ENCODE measurements around the gene APOA5. TPM values are rescaled to one million over a fixed set of nuclear protein-coding genes. Genes with fewer than 3 reads are reported as not detected.

The APOA5 gene
- total RNA-seq, 1 donor from 2014 or later, result not detected

GRCh38 chr11:116776522-116776984, 15.1 kb downstream of the APOA5 start:
- Histone ChIP-seq H3K9ac (no peak overlapping the region), H3F3A (ENCODE audit: low read depth) (peaks cover 38% of the 10 kb centered on the region), H4K20me1 (ENCODE audit: low read depth) (peaks cover 3% of the 10 kb centered on the region), H3K4me3 (no peak overlapping the region), H3K9me3 (ENCODE audit: low read depth) (no peaks in the 10 kb centered on the region), H3K4me2 (no peak overlapping the region), H2AFZ (replicated peaks) (no peak overlapping the region), H3K27me3 (no peaks in the 10 kb centered on the region), H3K27ac (no peak overlapping the region), H3K79me2 (ENCODE audit: low read depth) (peaks cover 10% of the 10 kb centered on the region), H3K36me3 (peaks cover 3% of the 10 kb centered on the region), H3K4me1 (peaks cover 15% of the 10 kb centered on the region)
- H3K27me3 Mint-ChIP-seq (ENCODE audit: insufficient read depth, low read depth), result no peaks in the 10 kb centered on the region
- peaks cover 20% of the 10 kb centered on the region for H3K4me1 Mint-ChIP-seq
- no peak for TF ChIP-seq EZH2 (IDR thresholded peaks at IDR 0.05)
- TF ChIP-seq, protein P1, sequence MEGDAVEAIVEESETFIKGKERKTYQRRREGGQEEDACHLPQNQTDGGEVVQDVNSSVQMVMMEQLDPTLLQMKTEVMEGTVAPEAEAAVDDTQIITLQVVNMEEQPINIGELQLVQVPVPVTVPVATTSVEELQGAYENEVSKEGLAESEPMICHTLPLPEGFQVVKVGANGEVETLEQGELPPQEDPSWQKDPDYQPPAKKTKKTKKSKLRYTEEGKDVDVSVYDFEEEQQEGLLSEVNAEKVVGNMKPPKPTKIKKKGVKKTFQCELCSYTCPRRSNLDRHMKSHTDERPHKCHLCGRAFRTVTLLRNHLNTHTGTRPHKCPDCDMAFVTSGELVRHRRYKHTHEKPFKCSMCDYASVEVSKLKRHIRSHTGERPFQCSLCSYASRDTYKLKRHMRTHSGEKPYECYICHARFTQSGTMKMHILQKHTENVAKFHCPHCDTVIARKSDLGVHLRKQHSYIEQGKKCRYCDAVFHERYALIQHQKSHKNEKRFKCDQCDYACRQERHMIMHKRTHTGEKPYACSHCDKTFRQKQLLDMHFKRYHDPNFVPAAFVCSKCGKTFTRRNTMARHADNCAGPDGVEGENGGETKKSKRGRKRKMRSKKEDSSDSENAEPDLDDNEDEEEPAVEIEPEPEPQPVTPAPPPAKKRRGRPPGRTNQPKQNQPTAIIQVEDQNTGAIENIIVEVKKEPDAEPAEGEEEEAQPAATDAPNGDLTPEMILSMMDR (IDR thresholded peaks at IDR 0.05), result no peak
- no peak for TF ChIP-seq EZH2phosphoT487 (IDR thresholded peaks at IDR 0.05)
- H3K9me3 Mint-ChIP-seq, result no peaks in the 10 kb centered on the region
- H3K36me3 Mint-ChIP-seq, result peaks cover 17% of the 10 kb centered on the region
- no peak overlapping the region for H3K27ac Mint-ChIP-seq
- H3K4me3 Mint-ChIP-seq, result no peak overlapping the region
- DNase-seq (ENCODE audit: low spot score), result no peak

- TF ChIP-seq, protein P1 (IDR thresholded peaks at IDR 0.05), result no peak
- TF ChIP-seq EZH2phosphoT487 (IDR thresholded peaks at IDR 0.05) (no peak), EZH2 (IDR thresholded peaks at IDR 0.05) (no peak)
- Mint-ChIP-seq H3K9me3 (no peaks in the 10 kb centered on the region), H3K4me1 (peaks cover 26% of the 10 kb centered on the region), H3K36me3 (peaks cover 14% of the 10 kb centered on the region), H3K27ac (no peak overlapping the region), H3K27me3 (ENCODE audit: insufficient read depth, low read depth) (no peaks in the 10 kb centered on the region), H3K4me3 (no peak overlapping the region)
- Histone ChIP-seq H2AFZ (replicated peaks) (no peak overlapping the region), H3F3A (ENCODE audit: low read depth) (peaks cover 39% of the 10 kb centered on the region), H3K27ac (no peak overlapping the region), H3K9ac (no peak overlapping the region), H3K4me2 (no peak overlapping the region), H3K36me3 (peaks cover 3% of the 10 kb centered on the region), H3K27me3 (no peaks in the 10 kb centered on the region), H3K4me3 (no peak overlapping the region), H3K9me3 (ENCODE audit: low read depth) (no peaks in the 10 kb centered on the region), H3K79me2 (ENCODE audit: low read depth) (peaks cover 16% of the 10 kb centered on the region), H3K4me1 (peaks cover 21% of the 10 kb centered on the region), H4K20me1 (ENCODE audit: low read depth) (peaks cover 9% of the 10 kb centered on the region)
- DNase-seq (ENCODE audit: low spot score), result no peak
Measured at GRCh38 chr11:116775975-116776374, 15.7 kb downstream of the APOA5 start.

DNA sequence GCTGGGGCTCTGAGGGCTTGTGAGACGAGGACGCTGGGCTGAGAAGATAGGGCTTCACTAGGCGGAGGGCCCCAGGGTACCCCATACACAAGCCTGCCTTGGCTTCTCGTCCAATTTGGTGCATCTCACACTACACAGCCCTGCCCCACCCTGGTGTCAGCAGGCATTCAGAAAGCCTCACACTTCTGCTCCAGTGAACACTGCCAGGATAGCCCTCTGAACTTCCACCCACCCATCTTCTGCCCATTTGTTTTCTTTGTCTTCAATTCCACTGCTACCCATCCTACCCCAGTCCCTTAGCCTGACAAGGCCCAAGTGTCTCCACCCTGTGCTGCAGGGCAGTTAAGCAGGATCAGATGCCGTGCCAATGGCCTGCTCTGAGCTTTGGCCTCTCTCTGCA, 17.0 kb downstream of the APOA5 start:
- TF ChIP-seq, protein P1 (IDR thresholded peaks at IDR 0.05), result no peak
- TF ChIP-seq EZH2phosphoT487 (IDR thresholded peaks at IDR 0.05), result no peak
- TF ChIP-seq EZH2 (IDR thresholded peaks at IDR 0.05), result no peak
- Histone ChIP-seq H3K27ac (no peak overlapping the region), H3K4me1 (peaks cover 23% of the 10 kb centered on the region), H3K36me3 (peaks cover 3% of the 10 kb centered on the region), H3K79me2 (ENCODE audit: low read depth) (peaks cover 27% of the 10 kb centered on the region), H3K4me2 (no peak overlapping the region), H3K27me3 (no peaks in the 10 kb centered on the region), H3K9ac (no peak overlapping the region), H4K20me1 (ENCODE audit: low read depth) (peaks cover 12% of the 10 kb centered on the region), H2AFZ (replicated peaks) (no peak overlapping the region), H3F3A (ENCODE audit: low read depth) (peaks cover 39% of the 10 kb centered on the region), H3K4me3 (no peak overlapping the region), H3K9me3 (ENCODE audit: low read depth) (no peaks in the 10 kb centered on the region)
- H3K36me3 Mint-ChIP-seq, result peaks cover 14% of the 10 kb centered on the region
- DNase-seq (ENCODE audit: low spot score), result no peak
- H3K27me3 Mint-ChIP-seq (ENCODE audit: insufficient read depth, low read depth), result no peaks in the 10 kb centered on the region
- no peak overlapping the region for H3K27ac Mint-ChIP-seq
- H3K9me3 Mint-ChIP-seq, result no peaks in the 10 kb centered on the region
- no peak overlapping the region for H3K4me3 Mint-ChIP-seq
- H3K4me1 Mint-ChIP-seq, result peaks cover 28% of the 10 kb centered on the region

Measured in neural progenitor cell (in vitro differentiated cells).